Measurements from ENCODE around the gene BIN1.

- TF ChIP-seq CTCF (conservative IDR thresholded peaks at IDR 0.05; ENCODE audit: low read depth, low read length) (no peak), EZH2phosphoT487 (IDR thresholded peaks at IDR 0.05; ENCODE audit: borderline replicate concordance, low read length) (no peak)
Measured at GRCh38 chr2:127082974-127083373, 24.0 kb downstream of the BIN1 start.
